HepG2 (cell line): Measurements from ENCODE around the gene VAC14.

Experiments used
- JUNB ChIP-seq: sonication (generic); formaldehyde crosslinking; IDR thresholded peaks from 2 replicates; pipeline ENCODE4 v1.8.0; 2022; ENCODE audit warnings: missing genetic modification reagents, mild to moderate bottlenecking, borderline replicate concordance
- LCORL ChIP-seq, 2 experiments: fragments of 450-650 bp in 1 of 2; sonication (generic) in 1 of 2; formaldehyde crosslinking in 1 of 2; IDR thresholded peaks; 2 replicates each; pipeline versions ENCODE4 v1.5.0 to v1.6.1; 2017 to 2020; ENCODE audit warnings: antibody characterized with exemption in 1 of 2, missing genetic modification reagents in 1 of 2
- RBAK ChIP-seq: sonication (generic); formaldehyde crosslinking; IDR thresholded peaks from 2 replicates; pipeline ENCODE4 v1.5.1; 2020; ENCODE audit warnings: mild to moderate bottlenecking, missing genetic modification reagents
- TAF1 ChIP-seq: sonication (generic); formaldehyde crosslinking; IDR thresholded peaks from 2 replicates; pipeline ENCODE4 v1.4.0; 2020; ENCODE audit warnings: missing genetic modification reagents
- TFAP4 ChIP-seq: sonication (generic); IDR thresholded peaks from 2 replicates; pipeline ENCODE4 v1.6.1; 2016; ENCODE audit warnings: low read depth, borderline replicate concordance
- ZBTB4 ChIP-seq: sonication (generic); formaldehyde crosslinking; IDR thresholded peaks from 2 replicates; pipeline ENCODE4 v1.4.0; 2020; ENCODE audit warnings: missing genetic modification reagents, mild to moderate bottlenecking, borderline replicate concordance
- ZBTB7A ChIP-seq: sonication (generic); formaldehyde crosslinking; IDR thresholded peaks from 2 replicates; pipeline ENCODE4 v1.8.0; 2022; ENCODE audit warnings: mild to moderate bottlenecking, missing genetic modification reagents
- ZIK1 ChIP-seq: sonication (generic); formaldehyde crosslinking; IDR thresholded peaks from 2 replicates; pipeline ENCODE4 v1.5.0; 2020; ENCODE audit warnings: mild to moderate bottlenecking, low read depth, missing genetic modification reagents, borderline replicate concordance
- TF ChIP-seq, protein P1 (sequence below): sonication (generic); formaldehyde crosslinking; IDR thresholded peaks from 2 replicates; pipeline ENCODE4 v1.9.0; 2021; ENCODE audit warnings: mild to moderate bottlenecking, missing genetic modification reagents
- TF ChIP-seq, protein P2 (sequence below): sonication (generic); formaldehyde crosslinking; IDR thresholded peaks from 2 replicates; pipeline ENCODE4 v1.5.0; 2020; ENCODE audit warnings: mild to moderate bottlenecking, missing genetic modification reagents, moderate library complexity

DNA sequence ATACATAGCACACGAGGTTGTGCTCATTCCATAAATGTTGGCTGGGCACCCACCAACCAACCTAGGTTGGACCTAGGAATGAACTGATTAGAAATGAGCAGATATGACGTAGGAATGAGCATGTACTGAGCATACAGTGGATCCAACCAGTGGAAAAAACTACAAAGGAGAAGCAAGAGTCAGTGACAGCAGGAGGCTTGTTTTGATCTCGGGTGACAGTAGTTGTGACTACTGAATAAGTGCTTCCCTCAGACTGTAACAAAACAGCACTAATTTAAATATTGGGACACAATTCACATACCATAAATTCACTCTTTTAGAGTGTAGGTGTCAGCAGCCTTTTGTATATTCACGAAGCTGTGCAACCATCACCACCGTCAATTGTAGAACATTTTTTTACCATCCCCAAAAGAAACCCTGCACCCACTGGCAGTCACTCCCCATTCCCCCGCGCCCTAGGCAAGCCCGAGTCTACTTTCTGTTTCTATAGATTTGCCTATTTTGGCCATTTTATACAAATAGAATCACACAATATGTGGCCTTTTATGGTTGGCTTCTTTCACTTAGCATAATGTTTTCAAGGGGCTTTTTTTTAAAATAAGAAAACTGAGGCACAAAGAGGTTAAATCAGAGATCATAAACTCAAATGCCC, 7.0 kb downstream of the VAC14 start:
- TF ChIP-seq LCORL (IDR thresholded peaks at IDR 0.05), result no peak
- TF ChIP-seq LCORL (CRISPR knock-in tag; IDR thresholded peaks at IDR 0.05), result no peak
- TF ChIP-seq ZBTB4 (CRISPR knock-in tag), result no peak
- TF ChIP-seq, protein P1, sequence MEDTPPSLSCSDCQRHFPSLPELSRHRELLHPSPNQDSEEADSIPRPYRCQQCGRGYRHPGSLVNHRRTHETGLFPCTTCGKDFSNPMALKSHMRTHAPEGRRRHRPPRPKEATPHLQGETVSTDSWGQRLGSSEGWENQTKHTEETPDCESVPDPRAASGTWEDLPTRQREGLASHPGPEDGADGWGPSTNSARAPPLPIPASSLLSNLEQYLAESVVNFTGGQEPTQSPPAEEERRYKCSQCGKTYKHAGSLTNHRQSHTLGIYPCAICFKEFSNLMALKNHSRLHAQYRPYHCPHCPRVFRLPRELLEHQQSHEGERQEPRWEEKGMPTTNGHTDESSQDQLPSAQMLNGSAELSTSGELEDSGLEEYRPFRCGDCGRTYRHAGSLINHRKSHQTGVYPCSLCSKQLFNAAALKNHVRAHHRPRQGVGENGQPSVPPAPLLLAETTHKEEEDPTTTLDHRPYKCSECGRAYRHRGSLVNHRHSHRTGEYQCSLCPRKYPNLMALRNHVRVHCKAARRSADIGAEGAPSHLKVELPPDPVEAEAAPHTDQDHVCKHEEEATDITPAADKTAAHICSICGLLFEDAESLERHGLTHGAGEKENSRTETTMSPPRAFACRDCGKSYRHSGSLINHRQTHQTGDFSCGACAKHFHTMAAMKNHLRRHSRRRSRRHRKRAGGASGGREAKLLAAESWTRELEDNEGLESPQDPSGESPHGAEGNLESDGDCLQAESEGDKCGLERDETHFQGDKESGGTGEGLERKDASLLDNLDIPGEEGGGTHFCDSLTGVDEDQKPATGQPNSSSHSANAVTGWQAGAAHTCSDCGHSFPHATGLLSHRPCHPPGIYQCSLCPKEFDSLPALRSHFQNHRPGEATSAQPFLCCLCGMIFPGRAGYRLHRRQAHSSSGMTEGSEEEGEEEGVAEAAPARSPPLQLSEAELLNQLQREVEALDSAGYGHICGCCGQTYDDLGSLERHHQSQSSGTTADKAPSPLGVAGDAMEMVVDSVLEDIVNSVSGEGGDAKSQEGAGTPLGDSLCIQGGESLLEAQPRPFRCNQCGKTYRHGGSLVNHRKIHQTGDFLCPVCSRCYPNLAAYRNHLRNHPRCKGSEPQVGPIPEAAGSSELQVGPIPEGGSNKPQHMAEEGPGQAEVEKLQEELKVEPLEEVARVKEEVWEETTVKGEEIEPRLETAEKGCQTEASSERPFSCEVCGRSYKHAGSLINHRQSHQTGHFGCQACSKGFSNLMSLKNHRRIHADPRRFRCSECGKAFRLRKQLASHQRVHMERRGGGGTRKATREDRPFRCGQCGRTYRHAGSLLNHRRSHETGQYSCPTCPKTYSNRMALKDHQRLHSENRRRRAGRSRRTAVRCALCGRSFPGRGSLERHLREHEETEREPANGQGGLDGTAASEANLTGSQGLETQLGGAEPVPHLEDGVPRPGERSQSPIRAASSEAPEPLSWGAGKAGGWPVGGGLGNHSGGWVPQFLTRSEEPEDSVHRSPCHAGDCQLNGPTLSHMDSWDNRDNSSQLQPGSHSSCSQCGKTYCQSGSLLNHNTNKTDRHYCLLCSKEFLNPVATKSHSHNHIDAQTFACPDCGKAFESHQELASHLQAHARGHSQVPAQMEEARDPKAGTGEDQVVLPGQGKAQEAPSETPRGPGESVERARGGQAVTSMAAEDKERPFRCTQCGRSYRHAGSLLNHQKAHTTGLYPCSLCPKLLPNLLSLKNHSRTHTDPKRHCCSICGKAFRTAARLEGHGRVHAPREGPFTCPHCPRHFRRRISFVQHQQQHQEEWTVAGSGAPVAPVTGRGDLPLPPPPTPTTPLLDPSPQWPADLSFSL (CRISPR knock-in tag), result no peak
- TF ChIP-seq TFAP4, result no peak
- TF ChIP-seq, protein P2, sequence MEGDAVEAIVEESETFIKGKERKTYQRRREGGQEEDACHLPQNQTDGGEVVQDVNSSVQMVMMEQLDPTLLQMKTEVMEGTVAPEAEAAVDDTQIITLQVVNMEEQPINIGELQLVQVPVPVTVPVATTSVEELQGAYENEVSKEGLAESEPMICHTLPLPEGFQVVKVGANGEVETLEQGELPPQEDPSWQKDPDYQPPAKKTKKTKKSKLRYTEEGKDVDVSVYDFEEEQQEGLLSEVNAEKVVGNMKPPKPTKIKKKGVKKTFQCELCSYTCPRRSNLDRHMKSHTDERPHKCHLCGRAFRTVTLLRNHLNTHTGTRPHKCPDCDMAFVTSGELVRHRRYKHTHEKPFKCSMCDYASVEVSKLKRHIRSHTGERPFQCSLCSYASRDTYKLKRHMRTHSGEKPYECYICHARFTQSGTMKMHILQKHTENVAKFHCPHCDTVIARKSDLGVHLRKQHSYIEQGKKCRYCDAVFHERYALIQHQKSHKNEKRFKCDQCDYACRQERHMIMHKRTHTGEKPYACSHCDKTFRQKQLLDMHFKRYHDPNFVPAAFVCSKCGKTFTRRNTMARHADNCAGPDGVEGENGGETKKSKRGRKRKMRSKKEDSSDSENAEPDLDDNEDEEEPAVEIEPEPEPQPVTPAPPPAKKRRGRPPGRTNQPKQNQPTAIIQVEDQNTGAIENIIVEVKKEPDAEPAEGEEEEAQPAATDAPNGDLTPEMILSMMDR (CRISPR knock-in tag), result no peak
- TF ChIP-seq ZIK1 (CRISPR knock-in tag), result no peak
- no peak for TF ChIP-seq RBAK (CRISPR knock-in tag)
- TF ChIP-seq TAF1 (CRISPR knock-in tag), result no peak
- TF ChIP-seq ZBTB7A, result no peak
- TF ChIP-seq JUNB (CRISPR knock-in tag), result no peak
